ENCODE results near the gene APOD.

DNA sequence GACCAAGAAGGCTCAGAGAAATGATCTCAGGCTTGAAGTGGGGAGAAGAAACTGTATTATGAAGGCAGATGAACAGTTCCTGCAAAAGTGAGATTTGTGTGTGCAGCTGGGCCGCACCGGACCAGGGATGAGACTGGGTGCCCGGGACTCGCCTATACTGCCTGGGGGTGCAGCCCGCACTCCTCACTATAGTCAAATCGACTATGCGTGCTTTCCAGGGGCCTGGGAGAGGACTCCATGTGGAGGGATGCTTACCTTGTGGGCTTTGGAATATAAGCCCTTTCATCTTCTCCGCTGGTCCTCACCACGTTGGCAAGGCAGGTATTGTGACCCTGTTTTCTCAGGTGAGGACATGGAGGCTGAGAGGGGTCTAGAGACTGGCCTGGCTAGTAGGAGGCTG is 32.9 kb upstream of the APOD start:
- no peak for TF ChIP-seq POLR2A (IDR thresholded peaks at IDR 0.05)
- TF ChIP-seq, protein P1, sequence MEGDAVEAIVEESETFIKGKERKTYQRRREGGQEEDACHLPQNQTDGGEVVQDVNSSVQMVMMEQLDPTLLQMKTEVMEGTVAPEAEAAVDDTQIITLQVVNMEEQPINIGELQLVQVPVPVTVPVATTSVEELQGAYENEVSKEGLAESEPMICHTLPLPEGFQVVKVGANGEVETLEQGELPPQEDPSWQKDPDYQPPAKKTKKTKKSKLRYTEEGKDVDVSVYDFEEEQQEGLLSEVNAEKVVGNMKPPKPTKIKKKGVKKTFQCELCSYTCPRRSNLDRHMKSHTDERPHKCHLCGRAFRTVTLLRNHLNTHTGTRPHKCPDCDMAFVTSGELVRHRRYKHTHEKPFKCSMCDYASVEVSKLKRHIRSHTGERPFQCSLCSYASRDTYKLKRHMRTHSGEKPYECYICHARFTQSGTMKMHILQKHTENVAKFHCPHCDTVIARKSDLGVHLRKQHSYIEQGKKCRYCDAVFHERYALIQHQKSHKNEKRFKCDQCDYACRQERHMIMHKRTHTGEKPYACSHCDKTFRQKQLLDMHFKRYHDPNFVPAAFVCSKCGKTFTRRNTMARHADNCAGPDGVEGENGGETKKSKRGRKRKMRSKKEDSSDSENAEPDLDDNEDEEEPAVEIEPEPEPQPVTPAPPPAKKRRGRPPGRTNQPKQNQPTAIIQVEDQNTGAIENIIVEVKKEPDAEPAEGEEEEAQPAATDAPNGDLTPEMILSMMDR (IDR thresholded peaks at IDR 0.05): no peak
